Activated CD4-positive, alpha-beta memory T cell treated with anti-CD3 and anti-CD28 coated beads for 36 hours (primary cell): ENCODE data around the gene CCL5. TPM values are rescaled to one million over a fixed set of nuclear protein-coding genes. Genes with fewer than 3 reads are reported as not detected.

ENCODE experiments used
- CTCF ChIA-PET: fragments of 350-600 bp; sonication (Branson Sonifier 250); formaldehyde crosslinking; loops from one replicate; lab custom pipeline; 2021; ENCODE audit warnings: antibody characterized with exemption, inconsistent platforms; lab: Charles Lee
- POLR2A ChIA-PET: fragments of 350-600 bp; sonication (Branson Sonifier 250); formaldehyde crosslinking; loops from one replicate; lab custom pipeline; 2021; ENCODE audit warnings: antibody characterized with exemption; lab: Charles Lee
- DNase-seq: peaks from one replicate; pipeline ENCODE4 v3.0.0-alpha.2; 2020
- H3K27ac Mint-ChIP-seq: one replicate; pipeline ENCODE4 v1.8.0; 2021; ENCODE audit warnings: mixed read lengths
- H3K27me3 Mint-ChIP-seq: one replicate; pipeline ENCODE4 v1.8.0; 2021; ENCODE audit warnings: mixed read lengths
- H3K36me3 Mint-ChIP-seq: one replicate; pipeline ENCODE4 v1.8.0; 2021; ENCODE audit warnings: mixed read lengths
- H3K4me1 Mint-ChIP-seq: one replicate; pipeline ENCODE4 v1.8.0; 2021; ENCODE audit warnings: low read depth, mixed read lengths
- H3K4me3 Mint-ChIP-seq: one replicate; pipeline ENCODE4 v1.8.0; 2021; ENCODE audit warnings: mild to moderate bottlenecking, mixed read lengths
- H3K9me3 Mint-ChIP-seq: one replicate; pipeline ENCODE4 v1.8.0; 2021; ENCODE audit warnings: mixed read lengths
- intact Hi-C: fragments of 100-400 bp; cut with micrococcal nuclease; formaldehyde crosslinking; loops from one replicate; pipeline ENCODE4 v1.15.1; 2023
- total RNA-seq, 2 experiments: library from RNA; stranded (reverse); gene quantifications; one replicate each; pipeline ENCODE4 v1.2.3, GENCODE V29; 2021

The CCL5 gene
- total RNA-seq, 2 experiments from 2014 or later: 120 to 133 TPM

DNA sequence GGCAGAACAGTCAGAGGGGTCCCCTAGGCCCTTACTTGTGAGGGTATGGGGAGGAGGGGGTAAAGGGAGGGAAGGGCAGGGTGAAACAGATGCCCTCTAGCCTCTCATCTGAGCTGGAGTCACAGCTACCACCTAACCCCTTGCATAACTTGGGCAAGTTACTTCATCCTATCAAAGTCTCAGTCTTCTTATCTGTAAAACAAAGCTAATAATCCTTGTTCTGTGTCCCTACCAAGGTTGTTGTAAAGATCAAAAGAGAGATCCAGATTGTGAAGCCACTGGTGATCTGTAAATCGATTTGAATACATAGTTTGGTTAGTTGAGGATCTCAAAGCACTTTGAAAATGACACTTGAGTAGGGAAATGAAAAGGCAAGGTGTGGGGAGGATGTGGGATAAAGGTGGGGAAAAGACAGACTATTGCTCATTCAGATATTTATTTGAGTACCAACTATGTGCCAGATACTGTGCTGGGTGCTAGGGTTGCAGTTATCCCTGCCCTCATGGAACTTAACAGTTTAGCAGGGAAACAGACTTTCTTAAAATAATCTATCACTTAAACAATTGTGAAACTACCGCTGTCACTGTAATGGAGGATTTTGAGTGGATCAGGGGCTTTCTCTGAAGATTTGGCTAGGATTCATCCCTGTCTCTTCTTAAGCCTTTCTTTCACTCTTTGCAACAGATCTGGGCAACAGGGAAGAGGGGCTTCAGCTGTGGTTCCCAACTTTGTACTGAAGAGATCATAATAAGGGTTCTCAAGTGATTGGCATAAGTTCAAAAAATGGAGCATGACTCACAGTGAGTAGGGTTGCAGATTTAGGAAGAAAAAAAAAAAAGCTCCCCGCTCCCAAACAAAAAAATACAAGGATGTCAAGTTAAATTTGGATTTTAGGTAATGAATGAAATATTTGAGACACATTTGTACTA is 14.5 kb downstream of the CCL5 start:
- Mint-ChIP-seq H3K27me3 (no peaks in the 10 kb centered on the region), H3K9me3 (no peaks in the 10 kb centered on the region), H3K4me3 (no peak overlapping the region), H3K36me3 (peaks cover 3% of the 10 kb centered on the region), H3K4me1 (peaks cover 12% of the 10 kb centered on the region), H3K27ac (no peak overlapping the region)
- DNase-seq: no peak
- CTCF ChIA-PET: interaction anchor here (2.6 kb wide), 1 partner anchor 16 kb away, joined by 10 read pairs; no protein-coding TSS in a partner anchor
- intact Hi-C loops: no loop called here
- POLR2A ChIA-PET: interaction anchor here (1.1 kb wide), 1 partner anchor 66 kb away, joined by 4 read pairs; no protein-coding TSS in a partner anchor

DNA sequence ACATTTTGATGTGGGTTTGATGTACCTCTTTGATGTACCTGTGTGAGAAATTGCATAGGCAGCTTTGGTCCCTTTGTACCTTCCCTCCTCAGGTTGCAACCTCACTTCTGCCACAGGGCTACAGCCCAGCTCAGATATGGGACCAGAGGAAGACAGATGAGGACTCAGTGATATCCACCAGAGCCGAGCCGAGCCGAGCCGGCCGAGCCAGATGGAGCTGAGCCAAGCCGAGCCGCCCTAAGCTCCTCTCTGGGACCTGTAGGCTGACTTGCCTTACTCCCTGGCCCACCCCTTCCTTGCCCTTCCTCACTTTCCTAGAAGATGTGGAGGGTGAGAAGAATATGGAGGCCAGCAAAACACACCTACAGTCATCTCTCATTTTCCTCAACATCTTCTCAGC is 15.3 kb downstream of the CCL5 start:
- ChIA-PET POLR2A (interaction anchor here (1.2 kb wide), 1 partner anchor 25 kb away, joined by 3 read pairs; no protein-coding TSS in a partner anchor), CTCF (interaction anchor here (2.6 kb wide), 1 partner anchor 15 kb away, joined by 10 read pairs; no protein-coding TSS in a partner anchor)
- H3K4me1 Mint-ChIP-seq: peaks cover 12% of the 10 kb centered on the region
- no peak overlapping the region for H3K4me3 Mint-ChIP-seq
- H3K27me3 Mint-ChIP-seq: no peaks in the 10 kb centered on the region
- H3K9me3 Mint-ChIP-seq: no peaks in the 10 kb centered on the region
- peaks cover 3% of the 10 kb centered on the region for H3K36me3 Mint-ChIP-seq
- no peak for DNase-seq
- intact Hi-C loops: no loop called here
- no peak overlapping the region for H3K27ac Mint-ChIP-seq

DNA sequence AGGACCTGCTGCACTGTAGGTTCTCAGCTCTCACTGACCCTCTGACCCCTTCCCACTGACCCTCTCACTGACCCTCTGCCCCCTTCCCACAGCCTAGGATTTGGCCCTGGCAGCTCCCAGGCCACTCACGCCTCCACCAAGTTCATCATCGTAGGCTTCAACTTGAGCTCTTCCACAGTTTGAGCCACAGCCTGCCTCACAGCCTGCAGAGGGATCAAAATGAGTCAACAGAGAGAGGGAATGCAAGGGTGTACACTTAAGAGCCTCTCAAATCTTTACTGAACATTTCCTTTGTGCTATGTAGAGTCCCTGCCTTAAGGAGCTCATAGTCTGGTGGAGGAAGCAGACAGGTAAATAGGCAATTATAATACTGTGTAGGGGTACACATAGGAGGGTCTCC is 23.6 kb downstream of the CCL5 start:
- intact Hi-C loops: loop anchor here (10.0 kb wide), 1 partner anchor 58 kb away; no protein-coding TSS in a partner anchor
- no peaks in the 10 kb centered on the region for H3K9me3 Mint-ChIP-seq
- CTCF ChIA-PET: interaction anchor here (1.1 to 1.8 kb wide), 3 partner anchors 8 to 120 kb away, joined by 3 to 5 read pairs (median 5); no protein-coding TSS in a partner anchor
- H3K4me3 Mint-ChIP-seq: no peak overlapping the region
- H3K27ac Mint-ChIP-seq: no peak overlapping the region
- peaks cover 9% of the 10 kb centered on the region for H3K36me3 Mint-ChIP-seq
- POLR2A ChIA-PET: interaction anchor here (0.9 to 1.4 kb wide), 3 partner anchors 10 to 23 kb away, joined by 3 read pairs; no protein-coding TSS in a partner anchor
- no peaks in the 10 kb centered on the region for H3K27me3 Mint-ChIP-seq
- DNase-seq: peak; percentile 38
- H3K4me1 Mint-ChIP-seq: peaks cover 11% of the 10 kb centered on the region

DNA sequence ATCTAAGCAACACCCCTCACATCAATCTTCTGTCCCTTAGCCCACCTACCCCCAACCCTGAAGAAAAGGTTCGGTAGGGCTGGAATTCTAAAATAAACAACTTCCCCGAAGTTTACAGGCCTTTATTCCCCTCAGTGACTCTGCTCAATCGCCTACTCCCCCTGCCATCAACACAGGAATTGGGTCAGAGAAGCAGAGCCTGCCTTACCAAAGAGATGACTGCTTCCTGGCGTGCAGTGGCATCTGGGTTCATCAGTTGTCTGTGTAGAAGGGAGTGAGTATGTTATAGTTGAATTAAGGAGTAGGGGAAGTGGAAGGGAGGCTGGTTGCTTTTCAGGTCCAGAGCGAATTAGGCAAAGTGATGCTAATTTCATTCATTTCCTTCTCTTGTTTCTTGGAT is 24.2 kb downstream of the CCL5 start:
- ChIA-PET CTCF (interaction anchor here (0.6 to 1.3 kb wide), 2 partner anchors 13 to 16 kb away, joined by 3 to 5 read pairs; no protein-coding TSS in a partner anchor), POLR2A (interaction anchor here (0.9 kb wide), 1 partner anchor 16 kb away, joined by 3 read pairs; no protein-coding TSS in a partner anchor)
- Mint-ChIP-seq H3K9me3 (no peaks in the 10 kb centered on the region), H3K4me3 (no peak overlapping the region), H3K27ac (peak overlapping the region; percentile 20), H3K36me3 (peaks cover 12% of the 10 kb centered on the region), H3K27me3 (no peaks in the 10 kb centered on the region), H3K4me1 (peaks cover 11% of the 10 kb centered on the region)
- intact Hi-C loops: loop anchor here (10.0 kb wide), 1 partner anchor 59 kb away; no protein-coding TSS in a partner anchor
- no peak for DNase-seq

DNA sequence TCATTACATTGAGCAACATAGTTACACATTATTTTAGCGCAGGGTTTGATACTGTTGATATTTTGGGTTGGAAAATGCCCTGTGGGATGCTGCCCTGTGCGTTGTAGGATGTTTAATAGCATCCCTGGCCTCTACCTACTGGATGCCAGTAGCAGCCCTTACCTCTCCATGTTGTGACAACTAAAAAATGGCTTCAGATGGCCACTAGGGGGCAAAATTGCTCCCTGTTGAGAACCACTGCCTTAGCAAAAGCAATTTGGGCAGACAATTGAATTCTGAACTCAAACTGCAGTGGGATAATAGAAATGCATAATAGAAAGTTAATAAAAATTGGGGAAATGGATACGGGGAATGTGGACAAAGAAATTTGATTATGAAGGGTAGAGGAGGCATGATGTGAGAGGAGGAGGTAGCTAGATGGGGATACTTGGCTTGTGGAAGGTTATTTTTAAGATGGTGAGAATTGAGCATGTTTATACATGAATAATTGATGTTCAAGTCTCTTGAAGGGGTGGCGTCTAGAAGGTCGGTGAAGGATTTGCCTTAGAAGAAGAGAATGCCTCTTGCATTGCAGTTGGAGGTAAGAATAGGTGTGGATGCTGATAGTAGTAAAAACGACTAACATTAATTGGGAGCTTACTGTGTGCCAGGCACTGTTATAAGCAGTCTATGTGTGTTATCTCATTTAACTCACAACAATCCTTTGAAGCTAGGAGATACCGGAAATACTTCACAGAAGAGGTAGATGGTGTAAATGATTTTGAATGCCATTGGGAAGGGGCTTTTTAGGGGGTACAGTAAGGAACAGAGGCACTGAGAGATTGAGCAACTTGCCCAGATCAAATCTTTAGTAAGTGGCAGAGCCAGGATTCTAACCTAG is 30.5 kb downstream of the CCL5 start:
- ChIA-PET POLR2A (no interaction called here), CTCF (interaction anchor here (0.6 to 3.6 kb wide), 35 partner anchors 8 to 636 kb away, joined by 3 to 21 read pairs (median 5); partner anchors contain the start of genes RDM1 and TAF15)
- Mint-ChIP-seq H3K9me3 (no peaks in the 10 kb centered on the region), H3K27ac (no peak overlapping the region), H3K4me3 (no peak overlapping the region), H3K36me3 (peaks cover 29% of the 10 kb centered on the region), H3K4me1 (peaks cover 13% of the 10 kb centered on the region), H3K27me3 (no peaks in the 10 kb centered on the region)
- intact Hi-C loops: loop anchor here (5.0 to 10.0 kb wide), 4 partner anchors 65 to 295 kb away; partner anchors contain the start of gene RDM1
- peak; percentile 62 for DNase-seq

DNA sequence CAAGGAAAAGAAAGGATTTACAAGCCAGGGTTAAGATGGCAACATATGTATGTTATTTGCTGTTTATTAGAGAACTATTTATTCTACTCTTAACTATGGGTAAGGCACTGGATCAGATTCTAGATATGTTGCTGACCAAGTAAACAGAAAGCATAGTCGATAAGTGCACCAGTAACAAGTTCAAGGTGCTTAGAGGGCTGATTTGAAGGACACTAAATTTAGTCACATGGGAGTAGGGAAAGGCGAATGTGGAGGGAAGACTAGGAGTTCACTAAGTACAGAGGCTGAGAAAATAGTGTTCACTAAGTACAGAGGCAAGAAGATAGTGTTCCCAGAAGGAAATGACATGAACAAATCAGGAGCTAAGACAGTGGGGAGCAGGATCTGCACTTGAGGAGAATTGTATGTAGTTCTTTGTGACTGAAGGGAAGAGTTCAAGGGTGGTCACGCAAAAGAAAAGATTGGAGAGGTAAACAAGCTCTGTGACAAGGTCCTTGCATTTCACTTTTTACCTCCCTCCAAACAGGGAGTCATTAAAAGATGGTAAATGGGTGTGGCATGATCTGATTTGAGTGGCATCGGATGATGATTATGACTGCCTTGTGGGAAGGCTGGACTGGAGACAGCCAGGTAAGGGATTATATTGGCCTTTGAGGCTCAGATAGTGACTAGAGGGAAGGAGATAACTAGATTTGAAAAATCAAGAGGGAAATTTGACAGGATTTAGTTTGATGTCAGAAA is 32.4 kb downstream of the CCL5 start:
- no peak overlapping the region for H3K4me3 Mint-ChIP-seq
- peaks cover 38% of the 10 kb centered on the region for H3K36me3 Mint-ChIP-seq
- no peaks in the 10 kb centered on the region for H3K27me3 Mint-ChIP-seq
- POLR2A ChIA-PET: interaction anchor here (0.7 kb wide), 1 partner anchor 84 kb away, joined by 4 read pairs; no protein-coding TSS in a partner anchor
- intact Hi-C loops: loop anchor here (5.0 to 10.0 kb wide), 3 partner anchors 84 to 297 kb away; partner anchors contain the start of gene RDM1
- CTCF ChIA-PET: interaction anchor here (0.6 to 3.6 kb wide), 16 partner anchors 9 to 301 kb away, joined by 3 to 21 read pairs (median 6); partner anchors contain the start of gene RDM1
- no peaks in the 10 kb centered on the region for H3K9me3 Mint-ChIP-seq
- no peak for DNase-seq
- peaks cover 13% of the 10 kb centered on the region for H3K4me1 Mint-ChIP-seq
- peak overlapping the region; percentile 19 for H3K27ac Mint-ChIP-seq

DNA sequence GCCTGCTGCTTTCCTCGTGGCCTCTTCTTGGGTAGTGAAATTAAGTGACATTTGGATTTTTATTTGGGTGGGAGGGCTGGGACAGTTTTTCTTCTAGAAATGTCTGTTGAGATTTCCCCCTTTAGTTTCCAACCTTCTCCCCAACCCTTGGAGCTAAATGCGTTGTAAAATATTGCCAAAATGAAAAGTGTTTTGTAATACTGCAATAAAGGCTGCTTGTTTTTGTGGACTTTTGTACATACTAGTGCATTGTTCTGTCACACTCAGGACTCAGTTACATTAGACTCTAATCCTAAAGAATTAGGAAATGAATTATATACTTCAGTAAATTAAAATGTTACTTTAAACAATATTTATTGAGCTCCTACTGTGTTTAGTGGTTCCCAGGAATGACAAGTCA is 33.2 kb downstream of the CCL5 start:
- H3K27me3 Mint-ChIP-seq: no peaks in the 10 kb centered on the region
- peaks cover 40% of the 10 kb centered on the region for H3K36me3 Mint-ChIP-seq
- no peak overlapping the region for H3K4me3 Mint-ChIP-seq
- H3K9me3 Mint-ChIP-seq: no peaks in the 10 kb centered on the region
- H3K4me1 Mint-ChIP-seq: peaks cover 13% of the 10 kb centered on the region
- no peak overlapping the region for H3K27ac Mint-ChIP-seq
- intact Hi-C loops: loop anchor here (5.0 to 10.0 kb wide), 3 partner anchors 85 to 298 kb away; partner anchors contain the start of gene RDM1
- ChIA-PET POLR2A (interaction anchor here (0.9 kb wide), 1 partner anchor 10 kb away, joined by 3 read pairs; no protein-coding TSS in a partner anchor), CTCF (interaction anchor here (1.0 to 3.6 kb wide), 6 partner anchors 50 to 668 kb away, joined by 3 to 21 read pairs (median 5); partner anchors contain the start of gene RDM1)
- DNase-seq: no peak

DNA sequence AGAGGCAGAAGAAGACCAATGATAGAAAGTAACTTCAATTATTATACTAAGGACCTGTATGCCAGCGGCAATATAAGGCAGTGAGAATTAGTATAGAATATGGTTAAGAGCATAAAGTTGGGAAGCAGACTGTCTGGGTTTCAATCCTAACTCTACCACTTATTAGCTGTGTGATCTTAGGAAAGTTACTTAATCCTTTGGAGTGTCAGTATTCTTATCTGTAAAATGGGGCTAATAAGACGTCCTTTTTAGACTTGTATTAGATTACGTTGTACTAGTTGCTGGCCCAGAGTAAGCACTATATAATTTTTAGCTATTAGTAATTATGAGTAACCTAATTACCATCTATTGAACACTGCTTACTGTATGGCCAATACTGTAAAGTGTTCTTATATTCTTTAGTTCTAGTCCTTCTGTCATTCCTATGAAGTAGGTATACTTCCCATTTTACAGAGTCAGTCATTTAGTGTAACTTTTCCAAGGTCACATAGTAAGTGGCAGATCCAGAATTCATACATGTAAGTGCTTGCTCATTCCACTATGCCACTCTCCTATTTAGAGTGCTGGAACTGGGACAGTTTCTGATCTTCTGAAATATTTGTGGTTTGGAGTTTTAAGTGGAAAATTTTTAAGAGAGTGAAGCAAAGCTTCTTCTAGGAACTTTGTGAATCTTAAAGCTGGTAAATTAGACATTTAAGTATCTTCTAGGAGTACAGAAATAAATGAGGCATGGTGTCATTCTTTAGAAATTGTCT is 33.9 kb downstream of the CCL5 start:
- Mint-ChIP-seq H3K27ac (no peak overlapping the region), H3K9me3 (no peaks in the 10 kb centered on the region), H3K27me3 (no peaks in the 10 kb centered on the region), H3K36me3 (peaks cover 39% of the 10 kb centered on the region), H3K4me1 (peaks cover 13% of the 10 kb centered on the region), H3K4me3 (no peak overlapping the region)
- intact Hi-C loops: loop anchor here (5.0 to 10.0 kb wide), 3 partner anchors 86 to 299 kb away; partner anchors contain the start of gene RDM1
- ChIA-PET POLR2A (interaction anchor here (0.9 kb wide), 1 partner anchor 11 kb away, joined by 3 read pairs; no protein-coding TSS in a partner anchor), CTCF (interaction anchor here (1.1 to 3.6 kb wide), 2 partner anchors 82 to 669 kb away, joined by 3 to 16 read pairs; no protein-coding TSS in a partner anchor)
- DNase-seq: no peak

DNA sequence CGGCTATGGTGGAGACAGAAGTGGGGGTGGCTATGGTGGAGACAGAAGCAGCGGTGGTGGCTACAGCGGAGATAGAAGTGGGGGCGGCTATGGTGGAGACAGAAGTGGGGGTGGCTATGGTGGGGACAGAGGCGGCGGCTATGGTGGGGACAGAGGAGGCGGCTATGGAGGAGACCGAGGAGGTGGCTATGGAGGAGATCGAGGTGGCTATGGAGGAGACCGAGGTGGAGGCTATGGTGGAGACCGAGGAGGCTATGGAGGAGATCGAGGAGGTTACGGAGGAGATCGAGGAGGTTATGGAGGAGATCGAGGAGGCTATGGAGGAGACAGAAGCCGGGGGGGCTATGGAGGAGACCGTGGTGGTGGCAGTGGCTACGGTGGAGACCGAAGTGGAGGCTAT is 35.6 kb downstream of the CCL5 start:
- Mint-ChIP-seq H3K9me3 (no peaks in the 10 kb centered on the region), H3K27ac (no peak overlapping the region), H3K36me3 (peaks cover 42% of the 10 kb centered on the region), H3K4me3 (no peak overlapping the region), H3K4me1 (peaks cover 10% of the 10 kb centered on the region), H3K27me3 (no peaks in the 10 kb centered on the region)
- no peak for DNase-seq
- POLR2A ChIA-PET: no interaction called here
- intact Hi-C loops: loop anchor here (10.0 kb wide), 1 partner anchor 300 kb away; no protein-coding TSS in a partner anchor
- CTCF ChIA-PET: no interaction called here

DNA sequence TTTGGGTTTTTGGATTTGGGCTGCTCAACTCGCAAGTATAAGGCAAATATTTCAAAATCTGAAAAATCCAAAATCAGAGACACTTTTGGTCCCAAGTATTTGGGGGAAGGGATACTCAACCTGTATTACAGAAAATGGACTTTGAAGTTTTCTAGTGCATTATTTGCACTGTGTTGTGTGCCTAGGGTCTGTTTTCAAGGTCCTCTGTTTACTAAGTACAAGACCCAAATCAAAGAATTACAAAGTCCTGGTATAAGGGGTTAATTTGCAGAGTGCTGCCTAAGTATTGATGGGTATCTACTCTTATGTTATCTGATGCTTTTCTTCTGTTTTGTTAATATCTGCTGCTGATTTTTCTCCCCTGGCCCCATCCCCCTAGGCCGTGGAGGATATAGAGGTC is 36.5 kb downstream of the CCL5 start:
- Mint-ChIP-seq H3K27me3 (no peaks in the 10 kb centered on the region), H3K4me3 (no peak overlapping the region), H3K36me3 (peaks cover 41% of the 10 kb centered on the region), H3K27ac (no peak overlapping the region), H3K9me3 (no peaks in the 10 kb centered on the region), H3K4me1 (peaks cover 9% of the 10 kb centered on the region)
- intact Hi-C loops: loop anchor here (10.0 kb wide), 1 partner anchor 301 kb away; no protein-coding TSS in a partner anchor
- ChIA-PET CTCF (no interaction called here), POLR2A (no interaction called here)
- no peak for DNase-seq
